ENCODE data around the gene TTC23. TPM values are rescaled to one million over a fixed set of nuclear protein-coding genes. Genes with fewer than 3 reads are reported as not detected.

Gene TTC23
- total RNA-seq, 2 donors from 2014 or later, result 14.1 to 19.3 TPM

- H3K4me1 ChIP-seq, result no peaks in the 10 kb centered on the region
- H3K36me3 ChIP-seq, result no peaks in the 10 kb centered on the region
- no peaks in the 10 kb centered on the region for H3K9me3 ChIP-seq
- no peaks in the 10 kb centered on the region for H3K27me3 ChIP-seq
- intact Hi-C loops (cut with DNase I), result no loop called here
- TF ChIP-seq CTCF (IDR thresholded peaks at IDR 0.05), result no peak
- no peak overlapping the region for H3K4me3 ChIP-seq
- peak overlapping the region; percentile 18 to 19 for H3K9ac ChIP-seq (ENCODE audit: low read depth in 2 of 2, low read length in 2 of 2)
- peak overlapping the region; percentile 22 for H3K27ac ChIP-seq
- DNase-seq, result no peak
Observed at GRCh38 chr15:99168601-99169580, 80.5 kb downstream of the TTC23 start.

- intact Hi-C loops (cut with DNase I), result no loop called here
Observed at GRCh38 chr15:99167640-99168039, 81.7 kb downstream of the TTC23 start.

GRCh38 chr15:99167201-99167600, 82.2 kb downstream of the TTC23 start:
- DNase-seq, result no peak
- no peak overlapping the region for H3K4me3 ChIP-seq
- no peaks in the 10 kb centered on the region for H3K36me3 ChIP-seq
- no peak for TF ChIP-seq CTCF (IDR thresholded peaks at IDR 0.05)
- H3K4me1 ChIP-seq, result no peaks in the 10 kb centered on the region
- H3K27ac ChIP-seq, result no peak overlapping the region
- no peaks in the 10 kb centered on the region for H3K27me3 ChIP-seq
- H3K9me3 ChIP-seq, result no peaks in the 10 kb centered on the region
- intact Hi-C loops (cut with DNase I), result no loop called here
- H3K9ac ChIP-seq (ENCODE audit: low read depth in 2 of 2, low read length in 2 of 2), result no peak overlapping the region

More at GRCh38 chr15:99167640-99168039, 81.7 kb downstream of the TTC23 start:
- Histone ChIP-seq H3K9ac (ENCODE audit: low read depth in 2 of 2, low read length in 2 of 2) (no peak overlapping the region), H3K4me3 (no peak overlapping the region), H3K36me3 (no peaks in the 10 kb centered on the region), H3K27ac (no peak overlapping the region), H3K9me3 (no peaks in the 10 kb centered on the region), H3K4me1 (no peaks in the 10 kb centered on the region), H3K27me3 (no peaks in the 10 kb centered on the region)
- TF ChIP-seq CTCF (IDR thresholded peaks at IDR 0.05), result no peak
- no peak for DNase-seq

GRCh38 chr15:99165956-99166689, 83.3 kb downstream of the TTC23 start:
- intact Hi-C loops (cut with DNase I), result no loop called here

More at GRCh38 chr15:99165956-99166689, 83.3 kb downstream of the TTC23 start:
- no peaks in the 10 kb centered on the region for H3K36me3 ChIP-seq
- no peak for DNase-seq
- no peaks in the 10 kb centered on the region for H3K9me3 ChIP-seq
- no peak overlapping the region for H3K4me3 ChIP-seq
- H3K4me1 ChIP-seq, result no peaks in the 10 kb centered on the region
- no peak overlapping the region for H3K9ac ChIP-seq (ENCODE audit: low read depth in 2 of 2, low read length in 2 of 2)
- no peak for TF ChIP-seq CTCF (IDR thresholded peaks at IDR 0.05)
- H3K27me3 ChIP-seq, result no peaks in the 10 kb centered on the region
- no peak overlapping the region for H3K27ac ChIP-seq

Data from colonic mucosa (tissue), 4 donors.